HG02884 (cell line): ENCODE results near the gene GPR32.
"Not testable (repeated sequence)": the region's sequence is repeated elsewhere in the genome, so short reads cannot be mapped to it uniquely, and the experiment has no call there.

Experiments
- ATAC-seq: cut with Tn5 transposase; IDR thresholded peaks from one replicate; pipeline ENCODE4 v1.9.1; 2021; ENCODE audit warnings: mild to moderate bottlenecking, moderate library complexity; ENCODE audit not compliant: unreplicated experiment

Gene GPR32

GRCh38 chr19:50797781-50798658 is 27.8 kb downstream of the GPR32 start:
- ATAC-seq: no peak

GRCh38 chr19:50798659-50799546 is 28.6 kb downstream of the GPR32 start:
- ATAC-seq: no peak

GRCh38 chr19:50799547-50799851 is 29.2 kb downstream of the GPR32 start:
- ATAC-seq: no peak

- ATAC-seq: no peak
These were observed 30.8 kb downstream of the GPR32 start for GRCh38 chr19:50801107-50801506.

GRCh38 chr19:50803633-50804419 is 33.6 kb downstream of the GPR32 start:
- peak; percentile 10 for ATAC-seq

GRCh38 chr19:50804420-50805272 is 34.4 kb downstream of the GPR32 start:
- peak; percentile 83 for ATAC-seq

GRCh38 chr19:50808856-50809255 is 38.6 kb downstream of the GPR32 start:
- no peak for ATAC-seq

GRCh38 chr19:50811622-50812238 is 41.5 kb downstream of the GPR32 start:
- not testable (repeated sequence) for ATAC-seq

- no peak for ATAC-seq
These were observed 42.2 kb downstream of the GPR32 start for GRCh38 chr19:50812474-50812873.

GRCh38 chr19:50814883-50815282 is 44.6 kb downstream of the GPR32 start:
- no peak for ATAC-seq

- ATAC-seq: no peak
These were observed 45.2 kb downstream of the GPR32 start for GRCh38 chr19:50815439-50815838.

- ATAC-seq: peak; percentile 59
These were observed 47.9 kb downstream of the GPR32 start for GRCh38 chr19:50817941-50818858.

GRCh38 chr19:50818859-50819472 is 48.7 kb downstream of the GPR32 start:
- no peak for ATAC-seq

- no peak for ATAC-seq
These were observed 49.4 kb downstream of the GPR32 start for GRCh38 chr19:50819636-50820035.

GRCh38 chr19:50820086-50820485 is 49.8 kb downstream of the GPR32 start:
- no peak for ATAC-seq

GRCh38 chr19:50820549-50821247 is 50.4 kb downstream of the GPR32 start:
- ATAC-seq: no peak

GRCh38 chr19:50821248-50821612 is 51.0 kb downstream of the GPR32 start:
- no peak for ATAC-seq
